ENCODE data around the gene HIVEP3.

DNA sequence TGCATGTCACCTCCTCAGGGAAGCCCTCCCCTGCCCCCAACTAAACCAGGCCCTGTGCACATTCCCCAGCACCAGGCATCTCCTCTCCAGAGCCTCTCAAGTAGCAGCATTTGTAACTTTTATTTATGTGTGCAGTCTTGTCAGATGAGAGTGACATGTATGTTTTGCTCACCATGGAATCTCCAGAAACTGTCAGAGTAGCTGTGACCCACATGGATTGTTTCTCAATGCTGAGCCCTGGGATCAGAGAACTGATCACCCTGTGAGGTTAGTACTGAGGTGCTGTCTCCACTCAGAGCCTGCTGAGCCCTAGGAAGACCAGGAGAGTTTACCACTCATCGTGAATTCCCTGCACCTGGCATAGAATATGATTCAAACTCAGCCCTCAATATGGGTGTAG lies 243.3 kb downstream of the HIVEP3 start:
- TF ChIP-seq, protein P1, sequence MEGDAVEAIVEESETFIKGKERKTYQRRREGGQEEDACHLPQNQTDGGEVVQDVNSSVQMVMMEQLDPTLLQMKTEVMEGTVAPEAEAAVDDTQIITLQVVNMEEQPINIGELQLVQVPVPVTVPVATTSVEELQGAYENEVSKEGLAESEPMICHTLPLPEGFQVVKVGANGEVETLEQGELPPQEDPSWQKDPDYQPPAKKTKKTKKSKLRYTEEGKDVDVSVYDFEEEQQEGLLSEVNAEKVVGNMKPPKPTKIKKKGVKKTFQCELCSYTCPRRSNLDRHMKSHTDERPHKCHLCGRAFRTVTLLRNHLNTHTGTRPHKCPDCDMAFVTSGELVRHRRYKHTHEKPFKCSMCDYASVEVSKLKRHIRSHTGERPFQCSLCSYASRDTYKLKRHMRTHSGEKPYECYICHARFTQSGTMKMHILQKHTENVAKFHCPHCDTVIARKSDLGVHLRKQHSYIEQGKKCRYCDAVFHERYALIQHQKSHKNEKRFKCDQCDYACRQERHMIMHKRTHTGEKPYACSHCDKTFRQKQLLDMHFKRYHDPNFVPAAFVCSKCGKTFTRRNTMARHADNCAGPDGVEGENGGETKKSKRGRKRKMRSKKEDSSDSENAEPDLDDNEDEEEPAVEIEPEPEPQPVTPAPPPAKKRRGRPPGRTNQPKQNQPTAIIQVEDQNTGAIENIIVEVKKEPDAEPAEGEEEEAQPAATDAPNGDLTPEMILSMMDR (IDR thresholded peaks at IDR 0.05; ENCODE audit: insufficient read depth, low read depth, low read length): no peak
- TF ChIP-seq EZH2 (IDR thresholded peaks at IDR 0.05; ENCODE audit: insufficient read depth, low read length): no peak

All from astrocyte (in vitro differentiated cells and primary cell).